Prostate gland (tissue), 2 donors: ENCODE results near the gene MED8.

Experiments used
- CTCF ChIP-seq, 4 experiments: fragments of 200-600 bp in 2 of 4; fragments of 450-650 bp in 2 of 4; sonication (generic) in 2 of 4; IDR thresholded peaks; 1 replicate in 3 of 4; 2 replicates in 1 of 4; pipeline ENCODE4 v1.5.1; 2016 to 2019; ENCODE audit warnings: antibody characterized with exemption in 4 of 4, mild to moderate bottlenecking in 2 of 4, moderate library complexity in 2 of 4
- POLR2A ChIP-seq: fragments of 450-650 bp; IDR thresholded peaks from one replicate; pipeline ENCODE4 v1.6.1; 2016; ENCODE audit warnings: antibody characterized with exemption, mild to moderate bottlenecking
- POLR2AphosphoS5 ChIP-seq: sonication (generic); formaldehyde crosslinking; IDR thresholded peaks from one replicate; pipeline ENCODE4 v1.6.1; 2017; ENCODE audit warnings: antibody characterized with exemption

- no peak for TF ChIP-seq CTCF (IDR thresholded peaks at IDR 0.05)
- no peak for TF ChIP-seq POLR2A
- no peak for TF ChIP-seq POLR2AphosphoS5
Observed at GRCh38 chr1:43430831-43431230, 41.2 kb upstream of the MED8 start.
